Stimulated activated CD4-positive, alpha-beta T cell treated with anti-CD3 and anti-CD28 coated beads, Interleukin-12 subunit alpha, Interleukin-12 subunit beta, amount 100 ng/mL, for 4 hours (primary cell): ENCODE results near the gene SFT2D3.

Experiments used
- DNase-seq: peaks from one replicate; pipeline ENCODE4 v3.0.0-alpha.2; 2020

Gene SFT2D3

GRCh38 chr2:127701193-127701650 lies at the start of gene SFT2D3:
Gene SFT2D3 (plus strand): TSS chr2:127701497. CDS start chr2:127701529, 32 bp downstream.
- DNase-seq: peak; percentile 88

GRCh38 chr2:127651971-127652550 lies 49.2 kb upstream of the SFT2D3 start:
- DNase-seq: no peak

GRCh38 chr2:127652786-127653357 lies 48.4 kb upstream of the SFT2D3 start:
- DNase-seq: no peak

GRCh38 chr2:127653421-127654083 lies 47.7 kb upstream of the SFT2D3 start:
- no peak for DNase-seq

GRCh38 chr2:127654084-127654837 lies 47.0 kb upstream of the SFT2D3 start:
- DNase-seq: no peak

- DNase-seq: no peak
Measured at GRCh38 chr2:127654838-127655175, 46.5 kb upstream of the SFT2D3 start.

GRCh38 chr2:127655209-127656073 lies 45.9 kb upstream of the SFT2D3 start:
- DNase-seq: no peak

- no peak for DNase-seq
Measured at GRCh38 chr2:127656569-127657231, 44.6 kb upstream of the SFT2D3 start.

- no peak for DNase-seq
Measured at GRCh38 chr2:127657232-127657595, 44.1 kb upstream of the SFT2D3 start.

- no peak for DNase-seq
Measured at GRCh38 chr2:127658146-127658545, 43.2 kb upstream of the SFT2D3 start.

- no peak for DNase-seq
Measured at GRCh38 chr2:127658641-127659407, 42.5 kb upstream of the SFT2D3 start.

GRCh38 chr2:127659408-127660290 lies 41.6 kb upstream of the SFT2D3 start:
- DNase-seq: no peak

- DNase-seq: no peak
Measured at GRCh38 chr2:127660291-127660578, 41.1 kb upstream of the SFT2D3 start.

GRCh38 chr2:127661072-127661649 lies 40.1 kb upstream of the SFT2D3 start:
- no peak for DNase-seq

- no peak for DNase-seq
Measured at GRCh38 chr2:127661949-127662510, 39.3 kb upstream of the SFT2D3 start.

- no peak for DNase-seq
Measured at GRCh38 chr2:127662937-127663565, 38.2 kb upstream of the SFT2D3 start.

- DNase-seq: no peak
Measured at GRCh38 chr2:127663566-127664064, 37.7 kb upstream of the SFT2D3 start.

- DNase-seq: no peak
Measured at GRCh38 chr2:127664065-127664894, 37.0 kb upstream of the SFT2D3 start.
